OCI-LY1 (cell line): ENCODE results near the gene EEFSEC.

ENCODE experiments used
- H2AFZ ChIP-seq: fragments of 200-600 bp; sonication (generic), shearing (Covaris generic); 2 replicates; pipeline ENCODE4 v1.6.0; 2014; ENCODE audit warnings: antibody characterized with exemption, mild to moderate bottlenecking, low read length
- H3F3A ChIP-seq: fragments of 200-600 bp; sonication (generic), shearing (Covaris generic); 2 replicates; pipeline ENCODE4 v1.6.0; 2014; ENCODE audit warnings: mild to moderate bottlenecking, antibody characterized with exemption, low read length, moderate library complexity; ENCODE audit not compliant: insufficient read depth
- H3K27ac ChIP-seq: fragments of 200-600 bp; sonication (generic); 2 replicates; pipeline ENCODE4 v1.5.1; 2014; ENCODE audit warnings: low read length, mixed run types, mild to moderate bottlenecking, low read depth; ENCODE audit not compliant: poor library complexity, severe bottlenecking
- H3K27me3 ChIP-seq: fragments of 200-600 bp; sonication (generic); 2 replicates; pipeline ENCODE4 v1.6.0; 2014; ENCODE audit warnings: antibody characterized with exemption, mild to moderate bottlenecking, low read length, moderate library complexity; ENCODE audit not compliant: insufficient read depth
- H3K36me3 ChIP-seq: fragments of 200-600 bp; sonication (generic); 2 replicates; pipeline ENCODE4 v1.6.1; 2014; ENCODE audit warnings: mild to moderate bottlenecking, antibody characterized with exemption, low read length, moderate library complexity, mixed read lengths; ENCODE audit not compliant: insufficient read depth
- H3K4me1 ChIP-seq: fragments of 200-600 bp; sonication (generic); 2 replicates; pipeline ENCODE4 v1.5.1; 2014; ENCODE audit warnings: mild to moderate bottlenecking, low read length, moderate library complexity; ENCODE audit not compliant: insufficient read depth, severe bottlenecking
- H3K4me2 ChIP-seq: fragments of 200-600 bp; sonication (generic), shearing (Covaris generic); 2 replicates; pipeline ENCODE4 v1.6.1; 2014; ENCODE audit warnings: low read length
- H3K4me3 ChIP-seq: fragments of 200-600 bp; sonication (generic); 2 replicates; pipeline ENCODE4 v1.5.1; 2014; ENCODE audit warnings: low read length, low read depth, mild to moderate bottlenecking, mixed read lengths; ENCODE audit not compliant: poor library complexity, severe bottlenecking
- H3K79me2 ChIP-seq: fragments of 200-600 bp; shearing (Covaris generic); 2 replicates; pipeline ENCODE4 v1.6.1; 2016; ENCODE audit warnings: mixed run types, low read length, mixed read lengths; ENCODE audit not compliant: insufficient read depth
- H3K9ac ChIP-seq: fragments of 200-600 bp; sonication (generic), shearing (Covaris generic); 2 replicates; pipeline ENCODE4 v1.6.1; 2014; ENCODE audit warnings: mild to moderate bottlenecking, low read length, mixed read lengths
- H3K9me2 ChIP-seq: fragments of 200-600 bp; sonication (generic), shearing (Covaris generic); 2 replicates; pipeline ENCODE4 v1.6.1; 2014; ENCODE audit warnings: low read depth, mild to moderate bottlenecking, low read length, mixed read lengths
- H3K9me3 ChIP-seq: fragments of 200-600 bp; shearing (Covaris generic); 2 replicates; pipeline ENCODE4 v1.6.1; 2014; ENCODE audit warnings: low read length, mixed read lengths
- H4K20me1 ChIP-seq: fragments of 200-600 bp; sonication (generic), shearing (Covaris generic); 2 replicates; pipeline ENCODE4 v1.6.0; 2016; ENCODE audit warnings: mild to moderate bottlenecking, low read length; ENCODE audit not compliant: insufficient read depth
- CTCF ChIP-seq: fragments of 200-600 bp; sonication (generic), shearing (Covaris generic); IDR thresholded peaks from 2 replicates; pipeline ENCODE4 v1.5.1; 2017; ENCODE audit warnings: mild to moderate bottlenecking, antibody characterized with exemption, low read length, moderate library complexity, mixed read lengths
- EZH2 ChIP-seq: fragments of 200-600 bp; sonication (generic), shearing (Covaris generic); IDR thresholded peaks from 2 replicates; pipeline ENCODE4 v1.8.0; 2017; ENCODE audit warnings: borderline replicate concordance, mixed run types, mild to moderate bottlenecking, antibody characterized with exemption, low read length, moderate library complexity, mixed read lengths

The EEFSEC gene

GRCh38 chr3:128311441-128311844 lies 158.2 kb downstream of the EEFSEC start:
- no peaks in the 10 kb centered on the region for H3K9me2 ChIP-seq
- H3K27me3 ChIP-seq, result no peaks in the 10 kb centered on the region
- H3F3A ChIP-seq, result no peaks in the 10 kb centered on the region
- H3K36me3 ChIP-seq, result no peaks in the 10 kb centered on the region
- TF ChIP-seq EZH2 (no peak), CTCF (no peak)
- H3K27ac ChIP-seq, result no peak overlapping the region
- H3K4me1 ChIP-seq, result no peaks in the 10 kb centered on the region
- H3K9me3 ChIP-seq, result no peaks in the 10 kb centered on the region
- H3K4me2 ChIP-seq, result no peak overlapping the region
- no peak overlapping the region for H2AFZ ChIP-seq
- H3K4me3 ChIP-seq, result no peak overlapping the region
- H4K20me1 ChIP-seq, result no peaks in the 10 kb centered on the region
- no peaks in the 10 kb centered on the region for H3K79me2 ChIP-seq
- H3K9ac ChIP-seq, result no peak overlapping the region

GRCh38 chr3:128312271-128312670 lies 159.0 kb downstream of the EEFSEC start:
- no peak overlapping the region for H3K9ac ChIP-seq
- no peak overlapping the region for H2AFZ ChIP-seq
- no peak overlapping the region for H3K4me2 ChIP-seq
- no peaks in the 10 kb centered on the region for H3K4me1 ChIP-seq
- no peaks in the 10 kb centered on the region for H3K9me2 ChIP-seq
- no peaks in the 10 kb centered on the region for H3K27me3 ChIP-seq
- no peak overlapping the region for H3K27ac ChIP-seq
- TF ChIP-seq EZH2, result no peak
- no peaks in the 10 kb centered on the region for H4K20me1 ChIP-seq
- H3F3A ChIP-seq, result no peaks in the 10 kb centered on the region
- H3K4me3 ChIP-seq, result no peak overlapping the region
- H3K36me3 ChIP-seq, result no peaks in the 10 kb centered on the region
- H3K9me3 ChIP-seq, result no peaks in the 10 kb centered on the region
- no peaks in the 10 kb centered on the region for H3K79me2 ChIP-seq

GRCh38 chr3:128313071-128313725 lies 159.9 kb downstream of the EEFSEC start:
- H3K27ac ChIP-seq, result no peak overlapping the region
- H3K9me2 ChIP-seq, result no peaks in the 10 kb centered on the region
- no peak overlapping the region for H3K4me2 ChIP-seq
- no peaks in the 10 kb centered on the region for H3K79me2 ChIP-seq
- no peaks in the 10 kb centered on the region for H3K4me1 ChIP-seq
- no peak overlapping the region for H3K9ac ChIP-seq
- H3K9me3 ChIP-seq, result no peaks in the 10 kb centered on the region
- H3K36me3 ChIP-seq, result no peaks in the 10 kb centered on the region
- no peaks in the 10 kb centered on the region for H3K27me3 ChIP-seq
- H4K20me1 ChIP-seq, result no peaks in the 10 kb centered on the region
- H3F3A ChIP-seq, result no peaks in the 10 kb centered on the region
- TF ChIP-seq CTCF, result no peak
- no peak for TF ChIP-seq EZH2
- H3K4me3 ChIP-seq, result no peak overlapping the region
- no peak overlapping the region for H2AFZ ChIP-seq

- Histone ChIP-seq H3K4me1 (no peaks in the 10 kb centered on the region), H3K9ac (no peak overlapping the region), H3K4me3 (no peak overlapping the region), H3K9me3 (no peaks in the 10 kb centered on the region), H3K36me3 (no peaks in the 10 kb centered on the region), H3K27me3 (no peaks in the 10 kb centered on the region), H4K20me1 (no peaks in the 10 kb centered on the region), H2AFZ (no peak overlapping the region), H3K9me2 (no peaks in the 10 kb centered on the region), H3F3A (no peaks in the 10 kb centered on the region), H3K4me2 (no peak overlapping the region), H3K27ac (no peak overlapping the region), H3K79me2 (no peaks in the 10 kb centered on the region)
- TF ChIP-seq CTCF (no peak), EZH2 (no peak)
Observed at GRCh38 chr3:128313935-128314334, 160.7 kb downstream of the EEFSEC start.
